ENCODE data around the gene CDC42BPA. TPM values are rescaled to one million over a fixed set of nuclear protein-coding genes. Genes with fewer than 3 reads are reported as not detected.

CDC42BPA gene
- total and polyA plus RNA-seq, 9 of the 15 experiments (the other 6 are each of a cell fraction or from before 2014, with no cell fraction given), result 8.0 to 77.5 (median 52.1) TPM

- TF ChIP-seq FOXM1 (IDR thresholded peaks at IDR 0.05; ENCODE audit: low read depth) (peak; percentile 43; the same call in 1 of the 2 replicates), FOXM1 (CRISPR knock-in tag; IDR thresholded peaks at IDR 0.05; ENCODE audit: low read depth) (no peak), NR2F6 (CRISPR knock-in tag; IDR thresholded peaks at IDR 0.05) (no peak), TAL1 (IDR thresholded peaks at IDR 0.05) (peak; percentile 72), NR0B1 (IDR thresholded peaks at IDR 0.05; ENCODE audit: partially characterized antibody) (no peak), CXXC5 (CRISPR knock-in tag; IDR thresholded peaks at IDR 0.05) (peak; percentile 27; the same call in 1 of the 2 replicates), EP300 (IDR thresholded peaks at IDR 0.05; ENCODE audit: low read length) (peak; percentile 43), POLR2G (IDR thresholded peaks at IDR 0.05; ENCODE audit: low read depth, low read length) (no peak), FOXK2 (conservative IDR thresholded peaks at IDR 0.05 in 1 of 2, IDR thresholded peaks at IDR 0.05 in 1 of 2; ENCODE audit: low read depth in 2 of 2) (no peak), SREBF2 (CRISPR knock-in tag; IDR thresholded peaks at IDR 0.05) (no peak)
- TF ChIP-seq, protein P1, sequence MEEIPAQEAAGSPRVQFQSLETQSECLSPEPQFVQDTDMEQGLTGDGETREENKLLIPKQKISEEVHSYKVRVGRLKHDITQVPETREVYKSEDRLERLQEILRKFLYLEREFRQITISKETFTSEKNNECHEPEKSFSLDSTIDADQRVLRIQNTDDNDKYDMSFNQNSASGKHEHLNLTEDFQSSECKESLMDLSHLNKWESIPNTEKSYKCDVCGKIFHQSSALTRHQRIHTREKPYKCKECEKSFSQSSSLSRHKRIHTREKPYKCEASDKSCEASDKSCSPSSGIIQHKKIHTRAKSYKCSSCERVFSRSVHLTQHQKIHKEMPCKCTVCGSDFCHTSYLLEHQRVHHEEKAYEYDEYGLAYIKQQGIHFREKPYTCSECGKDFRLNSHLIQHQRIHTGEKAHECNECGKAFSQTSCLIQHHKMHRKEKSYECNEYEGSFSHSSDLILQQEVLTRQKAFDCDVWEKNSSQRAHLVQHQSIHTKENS (CRISPR knock-in tag; IDR thresholded peaks at IDR 0.05), result no peak
- TF ChIP-seq, protein P2, sequence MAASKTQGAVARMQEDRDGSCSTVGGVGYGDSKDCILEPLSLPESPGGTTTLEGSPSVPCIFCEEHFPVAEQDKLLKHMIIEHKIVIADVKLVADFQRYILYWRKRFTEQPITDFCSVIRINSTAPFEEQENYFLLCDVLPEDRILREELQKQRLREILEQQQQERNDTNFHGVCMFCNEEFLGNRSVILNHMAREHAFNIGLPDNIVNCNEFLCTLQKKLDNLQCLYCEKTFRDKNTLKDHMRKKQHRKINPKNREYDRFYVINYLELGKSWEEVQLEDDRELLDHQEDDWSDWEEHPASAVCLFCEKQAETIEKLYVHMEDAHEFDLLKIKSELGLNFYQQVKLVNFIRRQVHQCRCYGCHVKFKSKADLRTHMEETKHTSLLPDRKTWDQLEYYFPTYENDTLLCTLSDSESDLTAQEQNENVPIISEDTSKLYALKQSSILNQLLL (CRISPR knock-in tag; IDR thresholded peaks at IDR 0.05; ENCODE audit: borderline replicate concordance), result no peak
- TF ChIP-seq, protein P3, sequence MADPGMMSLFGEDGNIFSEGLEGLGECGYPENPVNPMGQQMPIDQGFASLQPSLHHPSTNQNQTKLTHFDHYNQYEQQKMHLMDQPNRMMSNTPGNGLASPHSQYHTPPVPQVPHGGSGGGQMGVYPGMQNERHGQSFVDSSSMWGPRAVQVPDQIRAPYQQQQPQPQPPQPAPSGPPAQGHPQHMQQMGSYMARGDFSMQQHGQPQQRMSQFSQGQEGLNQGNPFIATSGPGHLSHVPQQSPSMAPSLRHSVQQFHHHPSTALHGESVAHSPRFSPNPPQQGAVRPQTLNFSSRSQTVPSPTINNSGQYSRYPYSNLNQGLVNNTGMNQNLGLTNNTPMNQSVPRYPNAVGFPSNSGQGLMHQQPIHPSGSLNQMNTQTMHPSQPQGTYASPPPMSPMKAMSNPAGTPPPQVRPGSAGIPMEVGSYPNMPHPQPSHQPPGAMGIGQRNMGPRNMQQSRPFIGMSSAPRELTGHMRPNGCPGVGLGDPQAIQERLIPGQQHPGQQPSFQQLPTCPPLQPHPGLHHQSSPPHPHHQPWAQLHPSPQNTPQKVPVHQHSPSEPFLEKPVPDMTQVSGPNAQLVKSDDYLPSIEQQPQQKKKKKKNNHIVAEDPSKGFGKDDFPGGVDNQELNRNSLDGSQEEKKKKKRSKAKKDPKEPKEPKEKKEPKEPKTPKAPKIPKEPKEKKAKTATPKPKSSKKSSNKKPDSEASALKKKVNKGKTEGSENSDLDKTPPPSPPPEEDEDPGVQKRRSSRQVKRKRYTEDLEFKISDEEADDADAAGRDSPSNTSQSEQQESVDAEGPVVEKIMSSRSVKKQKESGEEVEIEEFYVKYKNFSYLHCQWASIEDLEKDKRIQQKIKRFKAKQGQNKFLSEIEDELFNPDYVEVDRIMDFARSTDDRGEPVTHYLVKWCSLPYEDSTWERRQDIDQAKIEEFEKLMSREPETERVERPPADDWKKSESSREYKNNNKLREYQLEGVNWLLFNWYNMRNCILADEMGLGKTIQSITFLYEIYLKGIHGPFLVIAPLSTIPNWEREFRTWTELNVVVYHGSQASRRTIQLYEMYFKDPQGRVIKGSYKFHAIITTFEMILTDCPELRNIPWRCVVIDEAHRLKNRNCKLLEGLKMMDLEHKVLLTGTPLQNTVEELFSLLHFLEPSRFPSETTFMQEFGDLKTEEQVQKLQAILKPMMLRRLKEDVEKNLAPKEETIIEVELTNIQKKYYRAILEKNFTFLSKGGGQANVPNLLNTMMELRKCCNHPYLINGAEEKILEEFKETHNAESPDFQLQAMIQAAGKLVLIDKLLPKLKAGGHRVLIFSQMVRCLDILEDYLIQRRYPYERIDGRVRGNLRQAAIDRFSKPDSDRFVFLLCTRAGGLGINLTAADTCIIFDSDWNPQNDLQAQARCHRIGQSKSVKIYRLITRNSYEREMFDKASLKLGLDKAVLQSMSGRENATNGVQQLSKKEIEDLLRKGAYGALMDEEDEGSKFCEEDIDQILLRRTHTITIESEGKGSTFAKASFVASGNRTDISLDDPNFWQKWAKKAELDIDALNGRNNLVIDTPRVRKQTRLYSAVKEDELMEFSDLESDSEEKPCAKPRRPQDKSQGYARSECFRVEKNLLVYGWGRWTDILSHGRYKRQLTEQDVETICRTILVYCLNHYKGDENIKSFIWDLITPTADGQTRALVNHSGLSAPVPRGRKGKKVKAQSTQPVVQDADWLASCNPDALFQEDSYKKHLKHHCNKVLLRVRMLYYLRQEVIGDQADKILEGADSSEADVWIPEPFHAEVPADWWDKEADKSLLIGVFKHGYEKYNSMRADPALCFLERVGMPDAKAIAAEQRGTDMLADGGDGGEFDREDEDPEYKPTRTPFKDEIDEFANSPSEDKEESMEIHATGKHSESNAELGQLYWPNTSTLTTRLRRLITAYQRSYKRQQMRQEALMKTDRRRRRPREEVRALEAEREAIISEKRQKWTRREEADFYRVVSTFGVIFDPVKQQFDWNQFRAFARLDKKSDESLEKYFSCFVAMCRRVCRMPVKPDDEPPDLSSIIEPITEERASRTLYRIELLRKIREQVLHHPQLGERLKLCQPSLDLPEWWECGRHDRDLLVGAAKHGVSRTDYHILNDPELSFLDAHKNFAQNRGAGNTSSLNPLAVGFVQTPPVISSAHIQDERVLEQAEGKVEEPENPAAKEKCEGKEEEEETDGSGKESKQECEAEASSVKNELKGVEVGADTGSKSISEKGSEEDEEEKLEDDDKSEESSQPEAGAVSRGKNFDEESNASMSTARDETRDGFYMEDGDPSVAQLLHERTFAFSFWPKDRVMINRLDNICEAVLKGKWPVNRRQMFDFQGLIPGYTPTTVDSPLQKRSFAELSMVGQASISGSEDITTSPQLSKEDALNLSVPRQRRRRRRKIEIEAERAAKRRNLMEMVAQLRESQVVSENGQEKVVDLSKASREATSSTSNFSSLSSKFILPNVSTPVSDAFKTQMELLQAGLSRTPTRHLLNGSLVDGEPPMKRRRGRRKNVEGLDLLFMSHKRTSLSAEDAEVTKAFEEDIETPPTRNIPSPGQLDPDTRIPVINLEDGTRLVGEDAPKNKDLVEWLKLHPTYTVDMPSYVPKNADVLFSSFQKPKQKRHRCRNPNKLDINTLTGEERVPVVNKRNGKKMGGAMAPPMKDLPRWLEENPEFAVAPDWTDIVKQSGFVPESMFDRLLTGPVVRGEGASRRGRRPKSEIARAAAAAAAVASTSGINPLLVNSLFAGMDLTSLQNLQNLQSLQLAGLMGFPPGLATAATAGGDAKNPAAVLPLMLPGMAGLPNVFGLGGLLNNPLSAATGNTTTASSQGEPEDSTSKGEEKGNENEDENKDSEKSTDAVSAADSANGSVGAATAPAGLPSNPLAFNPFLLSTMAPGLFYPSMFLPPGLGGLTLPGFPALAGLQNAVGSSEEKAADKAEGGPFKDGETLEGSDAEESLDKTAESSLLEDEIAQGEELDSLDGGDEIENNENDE (IDR thresholded peaks at IDR 0.05; ENCODE audit: low read depth, low read length), result no peak
These were observed 183.5 kb downstream of the CDC42BPA start (continued) for GRCh38 chr1:227134686-227135314.
